Smooth muscle cell (in vitro differentiated cells): Measurements from ENCODE around the gene MAST4. TPM values are rescaled to one million over a fixed set of nuclear protein-coding genes. Genes with fewer than 3 reads are reported as not detected.

ENCODE experiments used
- DNase-seq: peaks from one replicate; lab custom pipeline; 2025; ENCODE audit not compliant: unreplicated experiment; lab: John Stamatoyannopoulos, UW
- H2AFZ ChIP-seq: fragments of 200-600 bp; sonication (generic); 2 replicates; pipeline ENCODE4 v1.6.0; 2016; ENCODE audit warnings: antibody characterized with exemption, low read depth, mild to moderate bottlenecking
- H3F3A ChIP-seq: fragments of 200-600 bp; sonication (generic); 2 replicates; pipeline ENCODE4 v1.6.0; 2017; ENCODE audit warnings: antibody characterized with exemption, low read depth
- H3K27ac ChIP-seq: fragments of 200-600 bp; sonication (generic); 2 replicates; pipeline ENCODE4 v1.5.1; 2016; ENCODE audit warnings: low read depth, mild to moderate bottlenecking
- H3K27me3 ChIP-seq: fragments of 200-600 bp; sonication (generic); 2 replicates; pipeline ENCODE4 v1.6.1; 2016; ENCODE audit warnings: low read depth, mild to moderate bottlenecking
- H3K36me3 ChIP-seq: fragments of 200-600 bp; sonication (generic); 2 replicates; pipeline ENCODE4 v1.5.1; 2016; ENCODE audit warnings: low read depth
- H3K4me1 ChIP-seq: fragments of 200-600 bp; sonication (generic); 2 replicates; pipeline ENCODE4 v1.5.1; 2016; ENCODE audit warnings: low read depth
- H3K4me2 ChIP-seq: fragments of 200-600 bp; sonication (generic); 2 replicates; pipeline ENCODE4 v1.6.0; 2016; ENCODE audit warnings: mild to moderate bottlenecking
- H3K4me3 ChIP-seq: fragments of 200-600 bp; sonication (generic); 2 replicates; pipeline ENCODE4 v1.5.1; 2016; ENCODE audit warnings: mild to moderate bottlenecking
- H3K79me2 ChIP-seq: fragments of 200-600 bp; sonication (generic); 2 replicates; pipeline ENCODE4 v1.6.0; 2016; ENCODE audit warnings: low read depth, mild to moderate bottlenecking
- H3K9ac ChIP-seq: fragments of 200-600 bp; sonication (generic); 2 replicates; pipeline ENCODE4 v1.6.0; 2016; ENCODE audit warnings: low read depth
- H3K9me3 ChIP-seq: fragments of 200-600 bp; sonication (generic); replicated peaks from 2 replicates; pipeline ENCODE4 v1.5.1; 2016; ENCODE audit warnings: low read depth
- H4K20me1 ChIP-seq: fragments of 200-600 bp; sonication (generic); 2 replicates; pipeline ENCODE4 v1.6.0; 2016; ENCODE audit warnings: low read depth
- WGBS: methylation state at CpG from one replicate; pipeline ENCODE4 v1.1.7; 2016; ENCODE audit warnings: low lambda C conversion rate; 5-methylcytosine and 5-hydroxymethylcytosine counted together
- polyA plus RNA-seq: library from polyadenylated mRNA; unstranded; fragments of >200 nt; fragmentation: Nextera tagmentation; extraction: Ambion mirVana; gene quantifications from 2 replicates; pipeline ENCODE4 v1.2.1, GENCODE V29; 2016
- total RNA-seq: library from RNA; depleted of rRNA; stranded (reverse); fragments of >200 nt; gene quantifications from 2 replicates; pipeline ENCODE4 v1.2.3, GENCODE V29; 2014
- TF ChIP-seq, protein P1 (sequence below): fragments of 200-600 bp; sonication (generic); IDR thresholded peaks from 2 replicates; pipeline ENCODE4 v1.5.1; 2017; ENCODE audit warnings: borderline replicate concordance, mild to moderate bottlenecking, antibody characterized with exemption; ENCODE audit not compliant: insufficient read depth, poor library complexity, severe bottlenecking

MAST4 gene
- total and polyA plus RNA-seq, 2 experiments from 2014 or later, result 6.3 to 24.0 TPM

DNA sequence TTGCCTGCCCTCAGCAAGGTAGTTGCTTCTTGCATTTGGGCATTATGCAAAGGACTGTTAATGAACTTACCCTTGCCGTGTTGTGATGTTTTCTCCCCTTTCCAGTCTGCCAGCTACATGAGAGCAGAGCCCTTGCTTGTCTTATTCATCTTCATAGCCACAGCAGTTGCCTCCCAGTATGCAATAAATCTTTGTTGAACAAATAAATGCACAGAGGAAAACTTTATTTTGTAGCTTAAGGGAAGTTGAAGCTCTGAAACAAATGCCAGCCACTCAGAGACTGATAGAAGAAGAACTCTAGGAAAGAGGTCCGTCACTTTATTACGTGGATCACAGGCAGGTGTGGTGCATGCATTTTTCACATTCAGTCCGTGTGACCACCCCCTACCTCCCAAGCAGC lies 19.7 kb downstream of the MAST4 start:
- no peak overlapping the region for H3K9ac ChIP-seq
- no peak overlapping the region for H3K4me3 ChIP-seq
- H3K27ac ChIP-seq, result no peak overlapping the region
- H3K4me2 ChIP-seq, result no peak overlapping the region
- no peaks in the 10 kb centered on the region for H3K79me2 ChIP-seq
- H3F3A ChIP-seq, result no peaks in the 10 kb centered on the region
- no peaks in the 10 kb centered on the region for H3K36me3 ChIP-seq
- H3K27me3 ChIP-seq, result no peaks in the 10 kb centered on the region
- no peak overlapping the region for H2AFZ ChIP-seq
- no peaks in the 10 kb centered on the region for H4K20me1 ChIP-seq
- TF ChIP-seq, protein P1, sequence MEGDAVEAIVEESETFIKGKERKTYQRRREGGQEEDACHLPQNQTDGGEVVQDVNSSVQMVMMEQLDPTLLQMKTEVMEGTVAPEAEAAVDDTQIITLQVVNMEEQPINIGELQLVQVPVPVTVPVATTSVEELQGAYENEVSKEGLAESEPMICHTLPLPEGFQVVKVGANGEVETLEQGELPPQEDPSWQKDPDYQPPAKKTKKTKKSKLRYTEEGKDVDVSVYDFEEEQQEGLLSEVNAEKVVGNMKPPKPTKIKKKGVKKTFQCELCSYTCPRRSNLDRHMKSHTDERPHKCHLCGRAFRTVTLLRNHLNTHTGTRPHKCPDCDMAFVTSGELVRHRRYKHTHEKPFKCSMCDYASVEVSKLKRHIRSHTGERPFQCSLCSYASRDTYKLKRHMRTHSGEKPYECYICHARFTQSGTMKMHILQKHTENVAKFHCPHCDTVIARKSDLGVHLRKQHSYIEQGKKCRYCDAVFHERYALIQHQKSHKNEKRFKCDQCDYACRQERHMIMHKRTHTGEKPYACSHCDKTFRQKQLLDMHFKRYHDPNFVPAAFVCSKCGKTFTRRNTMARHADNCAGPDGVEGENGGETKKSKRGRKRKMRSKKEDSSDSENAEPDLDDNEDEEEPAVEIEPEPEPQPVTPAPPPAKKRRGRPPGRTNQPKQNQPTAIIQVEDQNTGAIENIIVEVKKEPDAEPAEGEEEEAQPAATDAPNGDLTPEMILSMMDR, result no peak
- H3K9me3 ChIP-seq, result no peaks in the 10 kb centered on the region
- WGBS, result 66% methylated on average over 4 of the region's 4 CpGs
- DNase-seq, result no peak
- no peaks in the 10 kb centered on the region for H3K4me1 ChIP-seq

DNA sequence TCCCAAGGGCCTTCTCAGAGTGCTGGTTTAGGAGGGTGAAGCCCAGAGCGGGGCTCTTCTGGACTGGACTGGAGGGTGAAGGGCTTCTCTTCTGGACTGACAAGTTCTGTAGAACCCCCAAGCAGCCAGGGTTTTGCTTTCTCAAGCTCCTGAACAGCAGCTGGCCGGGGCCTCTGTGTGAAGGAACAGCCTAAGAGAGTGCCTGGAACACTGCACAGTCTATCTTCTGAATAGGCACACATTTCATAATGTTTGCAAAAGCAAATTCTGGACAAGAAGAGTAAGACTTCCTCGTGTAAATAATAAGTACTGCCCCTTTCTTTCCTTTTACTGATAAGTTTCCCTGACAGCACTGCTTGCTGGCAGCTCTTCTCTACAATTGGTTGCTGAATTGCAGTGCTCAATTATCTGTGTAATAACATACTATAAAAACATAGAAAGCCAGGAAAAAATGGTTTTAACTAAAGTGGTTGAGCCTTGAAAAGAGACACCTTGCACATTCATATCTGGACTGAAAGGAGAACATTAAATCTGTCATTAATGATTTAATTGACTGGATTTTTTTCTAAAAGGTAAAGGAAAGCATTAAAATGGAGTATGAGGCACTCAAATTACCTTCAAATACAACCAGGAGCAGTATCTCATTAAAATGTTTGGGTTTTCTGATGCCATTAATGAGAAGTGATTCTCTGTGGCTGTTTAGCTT lies 20.5 kb downstream of the MAST4 start:
- Histone ChIP-seq H3K9ac (no peak overlapping the region), H3K4me2 (no peak overlapping the region), H3K4me3 (no peak overlapping the region), H3K9me3 (no peaks in the 10 kb centered on the region), H3K27me3 (no peaks in the 10 kb centered on the region), H2AFZ (no peak overlapping the region), H3F3A (no peaks in the 10 kb centered on the region), H4K20me1 (no peaks in the 10 kb centered on the region), H3K4me1 (no peaks in the 10 kb centered on the region), H3K27ac (no peak overlapping the region), H3K36me3 (no peaks in the 10 kb centered on the region), H3K79me2 (no peaks in the 10 kb centered on the region)
- TF ChIP-seq, protein P1, result no peak
- no peak for DNase-seq
- 71% methylated on average over 3 of the region's 3 CpGs for WGBS

DNA sequence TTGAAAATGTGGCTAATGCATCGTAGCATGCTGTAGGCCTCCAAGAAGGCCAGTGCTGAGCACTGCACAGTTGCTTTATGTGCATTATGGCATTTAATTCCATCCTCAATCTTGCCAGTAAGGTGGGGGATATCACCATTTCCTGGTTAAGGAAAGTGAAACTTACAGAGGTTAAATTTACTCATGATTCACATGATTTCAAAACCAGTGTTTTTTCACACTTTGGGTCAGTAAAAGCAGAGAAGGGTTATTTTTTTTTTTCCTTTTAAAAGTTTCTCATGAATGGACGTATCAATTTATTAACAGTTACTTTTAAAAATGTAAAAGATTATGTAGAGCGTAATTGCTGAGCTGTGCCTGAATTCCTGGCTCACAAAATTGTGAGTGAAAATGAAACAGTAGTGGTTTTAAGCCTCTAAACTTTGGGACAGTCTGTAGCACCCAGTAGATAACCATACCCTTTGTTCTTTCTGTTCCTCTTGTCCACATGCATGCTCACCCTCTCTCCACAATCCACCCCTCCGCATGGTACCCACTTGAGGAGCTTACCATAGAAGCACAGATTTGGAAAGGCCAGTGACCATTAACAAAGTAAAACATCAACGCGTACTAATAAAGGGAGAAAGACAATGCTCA lies 21.2 kb downstream of the MAST4 start:
- Histone ChIP-seq H3K27me3 (no peaks in the 10 kb centered on the region), H3K36me3 (no peaks in the 10 kb centered on the region), H3K27ac (no peak overlapping the region), H3K79me2 (no peaks in the 10 kb centered on the region), H3K4me2 (no peak overlapping the region), H2AFZ (no peak overlapping the region), H3K9me3 (no peaks in the 10 kb centered on the region), H4K20me1 (no peaks in the 10 kb centered on the region), H3K9ac (no peak overlapping the region), H3K4me3 (no peak overlapping the region), H3F3A (no peaks in the 10 kb centered on the region), H3K4me1 (no peaks in the 10 kb centered on the region)
- TF ChIP-seq, protein P1, result no peak
- DNase-seq, result no peak
- WGBS, result 84% methylated on average over 6 of the region's 6 CpGs
